Sigmoid colon (tissue), 7 donors: ENCODE measurements around the gene PROB1. TPM values are rescaled to one million over a fixed set of nuclear protein-coding genes. Genes with fewer than 3 reads are reported as not detected.
A peak's percentile ranks its signal among the peaks of the same experiment; 100 is the strongest.

ENCODE experiments used
- DNase-seq: peaks from one replicate; pipeline ENCODE4 v3.0.0-alpha.2; 2019
- H3K27ac ChIP-seq, 4 donors: fragments of 200-600 bp; sonication (generic); one replicate each; pipeline ENCODE4 v1.5.1; 2016 to 2019; ENCODE audit warnings: mild to moderate bottlenecking in 1 of 4
- H3K27me3 ChIP-seq, 3 donors: fragments of 200-600 bp; sonication (generic); one replicate each; pipeline ENCODE4 v1.5.1; 2019; ENCODE audit warnings: mild to moderate bottlenecking in 1 of 3
- H3K36me3 ChIP-seq, 4 donors: fragments of 200-600 bp; sonication (generic); one replicate each; pipeline ENCODE4 v1.5.1; 2016 to 2019
- H3K4me1 ChIP-seq, 4 donors: fragments of 200-600 bp; sonication (generic); one replicate each; pipeline ENCODE4 v1.5.1; 2017 to 2019
- H3K4me3 ChIP-seq, 4 donors: fragments of 200-600 bp; sonication (generic); one replicate each; pipeline ENCODE4 v1.5.1; 2017 to 2019; ENCODE audit warnings: mild to moderate bottlenecking in 2 of 4, moderate library complexity in 1 of 4
- H3K9me3 ChIP-seq, 4 donors: fragments of 200-600 bp in 3 of 4; sonication (generic) in 3 of 4; one replicate each; pipeline versions ENCODE4 v1.5.1 to v1.6.1; 2013 to 2019
- CTCF ChIP-seq, 4 experiments: fragments of 450-650 bp in 3 of 4; fragments of 200-600 bp in 1 of 4; IDR thresholded peaks; one replicate each; pipeline ENCODE4 v1.5.1; 2016 to 2019; ENCODE audit warnings: antibody characterized with exemption in 4 of 4, mild to moderate bottlenecking in 3 of 4, moderate library complexity in 2 of 4
- EP300 ChIP-seq, 4 donors: sonication (generic); formaldehyde crosslinking; IDR thresholded peaks; one replicate each; pipeline ENCODE4 v1.6.1; 2017; ENCODE audit warnings: antibody characterized with exemption in 4 of 4
- POLR2A ChIP-seq, 2 donors: fragments of 450-650 bp; IDR thresholded peaks; one replicate each; pipeline ENCODE4 v1.6.1; 2016; ENCODE audit warnings: antibody characterized with exemption in 2 of 2, mild to moderate bottlenecking in 2 of 2, moderate library complexity in 2 of 2
- POLR2AphosphoS5 ChIP-seq, 4 donors: sonication (generic); formaldehyde crosslinking; IDR thresholded peaks; one replicate each; pipeline ENCODE4 v1.6.1; 2017; ENCODE audit warnings: antibody characterized with exemption in 4 of 4
- WGBS, 2 donors: extraction: QIAGEN DNeasy Blood & Tissue Kit; methylation state at CpG; one replicate each; pipeline ENCODE4 v1.1.7; 2013; 5-methylcytosine and 5-hydroxymethylcytosine counted together
- intact Hi-C: fragments of 100-400 bp; cut with DNase I; formaldehyde crosslinking; loops from one replicate; pipeline ENCODE4 v1.15.1; 2023
- polyA plus RNA-seq, 3 donors: library from polyadenylated mRNA; stranded (reverse); fragments of 200-250 nt; gene quantifications; one replicate each; pipeline ENCODE4 v1.2.3, GENCODE V29; 2013
- total RNA-seq, 4 donors: library from RNA; depleted of rRNA; stranded (reverse); fragments of >200 nt; gene quantifications; one replicate each; pipeline ENCODE4 v1.1.0, GENCODE V29; 2016
- donor health status: healthy with polysubstance abuse.
- donor health status: Bipolar disorder and iron deficiency.
- donor health status: healthy.

PROB1 gene
- total and polyA plus RNA-seq, 7 donors: under 0.01 to 1.8 (median 0.36) TPM

- peak within 1 kb of the TSS; percentile 37 to 55 (median 52) for H3K4me3 ChIP-seq
- H3K27ac ChIP-seq: peak within 1 kb of the TSS; percentile 86 to 93 (median 90)
- TF ChIP-seq POLR2A (IDR thresholded peaks at IDR 0.05) (no peak), POLR2AphosphoS5 (IDR thresholded peaks at IDR 0.05) (peak in 3 of 4 donors; percentile 38 to 54 (median 44)), EP300 (IDR thresholded peaks at IDR 0.05) (peak in 1 of 4 donors; percentile 17)
- no peaks in the 10 kb centered on the region for H3K9me3 ChIP-seq
- peaks cover 0 to 14% (median 12%) of the 10 kb centered on the region in 4 donors for H3K4me1 ChIP-seq
- 1% methylated on average over 41 of the region's 41 CpGs for WGBS, 2 donors
- no peaks in the 10 kb centered on the region for H3K27me3 ChIP-seq
- intact Hi-C loops: loop anchor here (5.0 kb wide), 1 partner anchor 62 kb away; the partner anchor contains the start of gene PAIP2
- no peaks in the 10 kb centered on the region for H3K36me3 ChIP-seq
- peak; percentile 99 for DNase-seq
Observed at GRCh38 chr5:139403787-139404483, 9.0 kb upstream of the PROB1 start, which contains the start of gene SPATA24. Gene SPATA24, minus strand, starts transcription at chr5:139404089. Its CDS starts 29 bp downstream, at chr5:139404060.

GRCh38 chr5:139403418-139403786, 8.5 kb upstream of the PROB1 start:
- no peaks in the 10 kb centered on the region for H3K9me3 ChIP-seq
- H3K4me3 ChIP-seq: peak overlapping the region; percentile 37 to 55 (median 52)
- no peaks in the 10 kb centered on the region for H3K27me3 ChIP-seq
- WGBS, 2 donors: 15 to 18% methylated on average over 7 of the region's 7 CpGs
- no peak for DNase-seq
- intact Hi-C loops: loop anchor here (5.0 kb wide), 1 partner anchor 61 kb away; the partner anchor contains the start of gene PAIP2
- peaks cover 0 to 14% (median 12%) of the 10 kb centered on the region in 4 donors for H3K4me1 ChIP-seq
- H3K36me3 ChIP-seq: no peaks in the 10 kb centered on the region
- peak overlapping the region; percentile 86 to 93 (median 90) for H3K27ac ChIP-seq
- no peak for TF ChIP-seq EP300 (IDR thresholded peaks at IDR 0.05)
- no peak for TF ChIP-seq POLR2AphosphoS5 (IDR thresholded peaks at IDR 0.05)
- no peak for TF ChIP-seq POLR2A (IDR thresholded peaks at IDR 0.05)
- no peak for TF ChIP-seq CTCF (IDR thresholded peaks at IDR 0.05)

GRCh38 chr5:139402561-139403158, 7.8 kb upstream of the PROB1 start:
- no peak overlapping the region for H3K4me3 ChIP-seq
- peaks cover 0 to 14% (median 12%) of the 10 kb centered on the region in 4 donors for H3K4me1 ChIP-seq
- intact Hi-C loops: loop anchor here (5.0 kb wide), 1 partner anchor 60 kb away; the partner anchor contains the start of gene PAIP2
- no peaks in the 10 kb centered on the region for H3K9me3 ChIP-seq
- DNase-seq: no peak
- no peaks in the 10 kb centered on the region for H3K36me3 ChIP-seq
- 55 to 71% methylated on average over 7 of the region's 7 CpGs for WGBS, 2 donors
- peak overlapping the region in 3 of 4 donors; percentile 89 to 93 (median 92) for H3K27ac ChIP-seq
- TF ChIP-seq CTCF (IDR thresholded peaks at IDR 0.05): no peak
- no peak for TF ChIP-seq POLR2A (IDR thresholded peaks at IDR 0.05)
- no peak for TF ChIP-seq POLR2AphosphoS5 (IDR thresholded peaks at IDR 0.05)
- TF ChIP-seq EP300 (IDR thresholded peaks at IDR 0.05): no peak
- no peaks in the 10 kb centered on the region for H3K27me3 ChIP-seq

- H3K27me3 ChIP-seq: peaks cover 0 to under 1% (median 0%) of the 10 kb centered on the region in 3 donors
- no peaks in the 10 kb centered on the region for H3K36me3 ChIP-seq
- no peak for DNase-seq
- peaks cover 0 to 14% (median 12%) of the 10 kb centered on the region in 4 donors for H3K4me1 ChIP-seq
- no peaks in the 10 kb centered on the region for H3K9me3 ChIP-seq
- H3K27ac ChIP-seq: no peak overlapping the region
- H3K4me3 ChIP-seq: no peak overlapping the region
- 88 to 94% methylated on average over 10 of the region's 10 CpGs for WGBS, 2 donors
- intact Hi-C loops: loop anchor here (5.0 kb wide), 1 partner anchor 59 kb away; the partner anchor contains the start of gene PAIP2
- TF ChIP-seq POLR2AphosphoS5 (IDR thresholded peaks at IDR 0.05) (no peak), POLR2A (IDR thresholded peaks at IDR 0.05) (no peak), EP300 (IDR thresholded peaks at IDR 0.05) (no peak), CTCF (IDR thresholded peaks at IDR 0.05) (no peak)
Observed at GRCh38 chr5:139401546-139401945, 6.6 kb upstream of the PROB1 start.
